SK-MEL-5 (cell line): ENCODE measurements around the gene PINLYP. TPM values are rescaled to one million over a fixed set of nuclear protein-coding genes. Genes with fewer than 3 reads are reported as not detected.
"Not testable (repeated sequence)": the region's sequence is repeated elsewhere in the genome, so short reads cannot be mapped to it uniquely, and the experiment has no call there.

ENCODE experiments used
- DNase-seq: peaks from one replicate; pipeline ENCODE4 v3.0.0-alpha.2; 2016; ENCODE audit warnings: low read depth, low spot score
- in situ Hi-C: cut with HindIII; loops from 2 replicates; pipeline ENCODE4 v1.10.0; 2016; ENCODE audit warnings: low sequenced_read_pairs, high pct_unique_total_duplicates, low pct_unique_long_range_greater_than_20kb
- total RNA-seq: library from RNA; depleted of rRNA; stranded (reverse); fragments of >200 nt; shearing (Covaris generic); gene quantifications from 2 replicates; pipeline ENCODE4 v1.2.3, GENCODE V29; 2014

PINLYP gene
- total RNA-seq, 1 experiment from 2014 or later: not detected

DNA sequence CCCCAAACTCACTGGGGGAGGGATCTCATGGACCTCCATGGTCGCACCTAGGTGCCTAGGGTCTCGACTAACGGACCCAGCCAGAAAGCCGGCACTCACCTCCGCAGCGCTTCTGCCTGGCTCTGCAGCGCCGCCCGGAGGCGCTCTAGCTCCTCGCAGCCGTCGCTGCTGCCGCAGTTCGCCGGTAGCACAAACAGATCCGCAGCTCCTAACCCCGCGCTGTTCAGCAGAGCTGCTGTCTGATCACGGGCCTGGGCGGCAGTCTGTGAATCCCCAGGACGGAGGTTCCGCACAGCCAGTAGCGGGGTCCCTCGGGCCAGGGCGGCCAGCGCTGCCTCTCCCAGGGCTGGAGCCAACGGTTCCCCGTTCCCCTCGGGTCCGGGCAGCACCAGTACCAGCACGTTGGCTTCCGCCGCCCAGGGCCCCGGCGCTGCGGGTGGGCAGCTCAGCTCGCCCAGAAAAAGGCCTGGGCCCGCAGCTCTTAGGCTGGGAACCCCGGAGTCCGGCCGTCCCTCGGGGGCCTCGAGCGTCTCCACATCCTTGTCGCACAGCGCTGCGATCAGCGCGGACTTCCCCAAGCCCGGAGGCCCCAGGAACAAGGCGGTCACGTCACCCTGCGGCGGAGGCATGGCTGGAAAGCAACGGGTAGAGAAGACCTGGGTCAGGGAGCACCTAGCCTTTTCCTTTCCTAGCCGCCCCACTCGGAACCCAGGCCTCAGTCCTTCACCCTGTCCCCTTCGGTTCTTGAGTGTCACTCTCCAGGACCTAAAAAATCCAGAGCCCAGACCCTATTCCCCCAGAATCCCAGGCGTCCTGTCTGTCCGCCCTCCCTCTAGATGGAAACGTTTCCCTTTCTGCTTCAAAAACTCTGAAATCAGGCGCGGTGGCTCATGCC, 19.4 kb downstream of the PINLYP start:
- in situ Hi-C loops: no loop called here
- peak; percentile 53 for DNase-seq

DNA sequence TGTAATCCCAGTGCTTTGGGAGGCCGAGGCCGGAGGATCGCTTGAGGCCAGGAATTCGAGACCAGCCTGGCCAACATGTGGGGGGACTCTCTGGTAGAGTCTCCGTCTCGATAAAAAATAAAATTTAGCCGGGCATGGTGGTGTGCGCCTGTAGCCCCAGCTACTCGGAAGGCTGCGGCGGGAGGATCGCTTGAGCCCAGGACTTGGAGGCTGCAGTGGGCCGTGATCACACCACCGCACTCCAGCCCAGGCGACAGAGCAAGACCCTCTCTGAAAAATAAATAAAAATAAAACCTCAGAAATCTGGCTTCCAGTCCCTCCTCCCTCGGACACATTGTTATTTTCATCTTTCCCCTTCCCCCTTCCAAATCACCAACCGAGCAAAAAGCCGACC, 20.0 kb downstream of the PINLYP start:
- in situ Hi-C loops: no loop called here
- DNase-seq: no peak

DNA sequence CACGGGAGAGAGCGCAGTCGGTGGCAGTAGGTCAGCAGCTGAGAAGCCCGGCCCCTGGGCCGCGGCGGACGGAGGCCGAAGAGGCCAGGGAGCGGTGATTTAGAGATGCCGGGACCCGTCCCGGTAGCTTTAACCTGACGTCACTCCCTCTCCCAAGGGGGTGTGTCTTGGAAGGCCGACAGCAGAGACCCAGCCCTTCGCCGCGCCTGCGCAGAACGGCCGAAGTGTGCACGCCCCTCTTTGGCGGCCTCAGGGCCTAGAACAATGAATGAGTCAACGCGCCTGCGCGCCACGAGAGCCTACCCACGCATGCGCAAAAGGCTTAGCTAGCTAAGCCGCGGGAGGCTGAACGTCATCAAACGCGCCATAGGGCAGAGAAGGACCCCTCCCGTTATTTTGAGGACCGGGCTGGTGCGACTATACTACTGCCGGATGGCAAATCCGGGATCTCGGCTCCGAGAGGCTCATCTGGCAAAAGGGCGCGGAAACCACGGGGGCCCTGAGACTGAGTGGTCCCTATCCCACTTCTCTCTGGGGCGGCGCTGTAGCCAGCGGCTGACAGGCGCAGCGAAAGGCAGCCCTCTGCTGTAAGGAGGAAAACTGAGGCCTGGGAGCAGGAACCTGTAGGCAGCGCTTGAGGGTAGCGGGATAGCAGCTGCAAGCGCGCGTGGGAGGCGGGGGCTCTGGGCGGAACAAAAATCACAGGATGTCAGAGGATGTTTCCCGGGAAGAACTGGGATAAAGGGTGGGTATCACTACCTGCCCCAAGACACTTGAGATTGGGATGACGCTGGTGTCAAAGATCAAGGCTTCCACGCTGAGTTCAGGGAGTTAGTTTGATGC, 20.6 kb downstream of the PINLYP start, which contains the start of the genes IRGQ and ZNF576:
Gene IRGQ (minus strand): TSS at position 136 of the 843 bp plus-strand sequence. CDS start 796 bp downstream, outside the sequence.
Gene ZNF576 (plus strand): TSS at position 597 of the 843 bp plus-strand sequence. CDS start 514 bp downstream, outside the sequence.
- peak; percentile 99 for DNase-seq

DNA sequence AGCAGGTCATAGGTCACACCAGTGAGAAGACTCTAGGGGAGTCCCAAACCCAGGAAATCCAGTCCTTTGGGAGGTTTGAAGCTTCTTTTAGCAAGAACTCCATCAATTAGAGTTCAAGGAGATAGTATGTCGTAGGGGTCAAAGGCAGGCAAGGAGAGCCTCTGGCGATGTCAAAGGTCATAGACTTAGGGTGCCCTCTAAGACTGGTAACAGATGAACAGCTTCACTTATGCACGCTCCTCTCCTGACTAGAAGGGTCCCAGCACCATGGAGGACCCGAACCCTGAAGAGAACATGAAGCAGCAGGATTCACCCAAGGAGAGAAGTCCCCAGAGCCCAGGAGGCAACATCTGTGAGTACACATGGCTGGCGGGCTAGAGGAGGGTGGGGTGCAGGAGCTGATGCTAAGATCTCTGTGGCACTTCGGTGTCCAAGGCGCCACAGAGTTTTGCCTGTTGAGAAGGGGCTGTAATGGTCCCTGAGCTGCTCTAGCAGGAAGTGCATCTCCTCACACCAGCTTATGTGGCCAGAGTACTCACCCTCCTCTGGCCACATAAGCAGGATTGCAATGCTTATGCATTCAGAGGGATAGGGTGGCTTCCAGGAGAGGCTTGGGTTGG, 21.4 kb downstream of the PINLYP start:
- in situ Hi-C loops: no loop called here
- no peak for DNase-seq

More for the DNA sequence above, 20.6 kb downstream of the PINLYP start, which contains the start of the genes IRGQ and ZNF576:
- in situ Hi-C loops: no loop called here

DNA sequence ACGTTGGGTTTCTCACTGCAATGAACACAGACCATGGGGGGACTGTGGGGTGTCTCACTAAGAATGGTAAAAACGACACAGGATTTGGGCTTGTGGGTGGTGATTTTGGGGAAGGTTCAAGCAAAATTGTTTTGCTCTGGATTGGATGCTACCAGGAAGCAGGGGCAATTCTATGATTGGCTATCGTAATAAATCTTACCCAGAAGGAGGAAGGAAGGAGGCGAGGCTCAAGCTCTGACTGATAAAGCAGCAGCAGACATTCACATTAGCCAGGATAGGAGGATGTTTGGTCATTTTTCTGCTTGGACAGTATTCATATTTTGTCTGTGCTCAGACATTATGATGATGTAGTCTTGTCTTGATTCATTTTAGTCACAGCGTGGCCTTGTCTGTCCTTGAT, 22.3 kb downstream of the PINLYP start:
- no peak for DNase-seq
- in situ Hi-C loops: no loop called here

DNA sequence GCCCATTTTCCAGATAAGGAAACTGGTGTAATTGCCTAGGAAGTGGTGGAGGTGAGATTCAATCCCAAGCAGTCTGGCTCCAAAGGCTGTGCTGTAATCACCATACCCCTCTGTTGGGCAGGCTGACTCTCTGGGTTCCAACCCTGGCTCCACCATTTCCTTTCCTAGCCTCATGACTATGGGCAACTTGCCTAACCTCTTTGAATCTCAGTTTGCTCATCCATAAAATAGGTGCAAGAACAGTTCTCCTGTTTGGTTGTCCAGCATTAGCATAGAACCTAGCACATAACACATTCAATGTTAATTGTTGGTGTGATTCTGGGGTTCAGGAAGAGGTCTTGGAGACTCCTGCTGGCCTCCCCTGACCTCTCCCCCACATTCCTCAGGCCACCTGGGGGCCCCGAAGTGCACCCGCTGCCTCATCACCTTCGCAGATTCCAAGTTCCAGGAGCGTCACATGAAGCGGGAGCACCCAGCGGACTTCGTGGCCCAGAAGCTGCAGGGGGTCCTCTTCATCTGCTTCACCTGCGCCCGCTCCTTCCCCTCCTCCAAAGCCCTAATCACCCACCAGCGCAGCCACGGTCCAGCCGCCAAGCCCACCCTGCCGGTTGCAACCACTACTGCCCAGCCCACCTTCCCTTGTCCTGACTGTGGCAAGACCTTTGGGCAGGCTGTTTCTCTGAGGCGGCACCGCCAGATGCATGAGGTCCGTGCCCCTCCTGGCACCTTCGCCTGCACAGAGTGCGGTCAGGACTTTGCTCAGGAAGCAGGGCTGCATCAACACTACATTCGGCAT, 23.0 kb downstream of the PINLYP start:
- no peak for DNase-seq
- in situ Hi-C loops: no loop called here

DNA sequence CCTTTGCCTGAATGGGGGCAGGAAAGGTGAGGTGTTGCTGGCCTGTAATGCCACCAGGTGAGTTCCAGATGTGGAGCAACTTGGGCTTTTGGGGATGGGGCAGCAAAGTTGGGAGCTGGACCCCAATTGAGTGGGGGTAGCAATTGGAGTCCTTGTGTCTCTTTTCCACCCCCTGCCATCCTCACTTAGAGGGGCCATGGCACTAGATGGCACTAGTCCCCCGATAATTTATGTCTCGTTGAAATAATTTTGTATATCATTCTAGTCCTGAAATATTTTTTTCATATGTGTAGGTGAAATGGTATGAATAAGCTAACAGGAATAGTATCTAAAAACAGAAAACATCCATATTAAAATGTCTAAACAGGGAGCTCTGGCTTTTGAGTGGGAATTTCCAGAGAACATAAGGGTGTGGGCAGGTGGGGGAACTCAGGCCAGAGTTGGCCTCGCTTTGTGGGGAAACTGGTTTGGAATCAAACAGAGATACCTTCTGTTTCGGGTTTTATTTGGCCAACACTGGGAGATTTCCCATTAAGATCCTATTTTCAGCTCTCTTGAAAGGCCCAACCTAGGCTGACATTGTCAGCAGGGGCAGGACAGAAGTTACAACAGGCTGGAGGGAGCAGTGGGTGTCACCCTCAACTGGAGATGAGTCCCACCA, 24.2 kb downstream of the PINLYP start:
- no peak for DNase-seq
- in situ Hi-C loops: no loop called here

DNA sequence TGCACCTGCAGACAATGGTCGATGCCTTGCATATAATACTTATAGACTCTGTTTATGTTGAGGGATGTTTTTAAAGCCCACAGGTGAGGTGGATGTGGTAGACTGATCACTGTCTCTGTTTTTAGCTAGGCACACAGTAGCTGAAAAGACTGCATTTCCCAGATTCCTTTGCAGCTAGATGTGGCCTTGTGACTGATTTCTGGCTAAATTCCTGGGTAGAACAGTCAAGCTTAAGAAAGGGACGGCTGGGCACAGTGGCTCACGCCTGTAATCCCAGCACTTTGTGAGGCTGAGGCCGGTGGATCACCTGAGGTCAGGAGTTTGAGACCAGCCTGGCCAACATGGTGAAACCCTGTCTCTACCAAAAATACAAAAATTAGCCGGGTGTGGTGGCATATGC, 24.7 kb downstream of the PINLYP start:
- DNase-seq, in situ Hi-C loops: not testable (repeated sequence)

DNA sequence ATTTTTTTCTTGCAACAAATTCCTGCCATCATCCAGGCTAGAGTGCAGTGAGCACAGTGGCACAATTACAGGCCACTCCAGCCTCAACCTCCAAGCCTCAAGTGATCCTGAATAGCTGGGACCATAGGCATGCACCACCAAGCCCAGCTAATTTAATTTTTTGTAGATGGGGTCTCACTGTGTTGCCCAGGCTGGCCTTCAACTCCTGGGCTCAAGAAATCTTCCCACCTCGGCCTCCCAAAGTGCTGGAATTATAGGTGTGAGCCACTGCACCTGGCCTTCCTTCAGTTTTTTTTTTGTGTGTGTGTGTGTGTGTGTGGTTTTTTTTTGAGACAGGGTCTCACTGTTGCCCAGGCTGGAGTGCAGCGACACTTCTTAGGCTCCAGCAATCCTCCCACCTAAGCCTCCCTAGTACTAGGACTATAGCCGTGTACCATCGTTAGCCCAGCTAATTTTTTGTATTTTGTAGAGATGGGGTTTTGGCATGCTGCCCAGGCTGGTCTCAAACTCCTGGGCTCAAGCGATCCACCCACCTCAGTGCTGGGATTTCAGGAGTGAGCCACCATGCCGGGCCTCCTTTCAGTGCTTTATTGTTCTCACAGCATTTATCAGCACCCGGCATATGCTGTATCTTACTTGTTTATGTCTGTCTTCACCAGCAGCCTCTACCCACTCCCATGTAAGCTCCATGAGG, 30.4 kb downstream of the PINLYP start:
- in situ Hi-C loops: no loop called here
- DNase-seq: no peak

DNA sequence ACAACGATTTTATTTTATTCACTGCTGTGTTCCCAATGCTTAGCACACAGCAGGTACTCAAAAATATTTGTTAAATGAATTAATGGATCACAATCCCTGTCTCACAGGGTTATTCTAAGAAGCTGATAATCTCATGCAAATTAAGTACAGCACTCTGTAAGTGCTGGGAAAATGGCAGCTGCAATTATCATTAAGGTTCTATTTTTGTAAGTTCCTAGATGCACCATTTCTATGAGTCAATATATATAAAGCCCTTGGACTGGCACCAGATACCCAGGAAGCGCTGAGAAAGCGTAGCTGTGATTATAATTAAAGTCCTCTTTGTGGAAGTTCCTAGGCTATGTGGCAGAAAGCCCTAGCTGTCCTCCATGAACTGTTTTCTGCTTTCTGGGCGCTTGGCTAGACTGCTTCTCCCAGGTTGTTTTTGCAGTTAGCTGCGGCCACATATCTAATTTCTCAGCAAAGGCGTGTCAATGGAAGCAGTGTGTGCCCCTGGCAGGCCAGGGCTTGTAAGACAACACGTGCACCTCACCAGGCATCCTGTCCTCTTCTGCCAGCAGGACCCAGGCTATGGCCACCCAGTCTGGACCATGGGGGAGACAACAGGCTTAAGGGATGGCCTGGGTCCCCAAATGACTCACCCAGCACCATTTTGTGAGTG, 31.1 kb downstream of the PINLYP start:
- in situ Hi-C loops: no loop called here
- DNase-seq: peak; percentile 51

DNA sequence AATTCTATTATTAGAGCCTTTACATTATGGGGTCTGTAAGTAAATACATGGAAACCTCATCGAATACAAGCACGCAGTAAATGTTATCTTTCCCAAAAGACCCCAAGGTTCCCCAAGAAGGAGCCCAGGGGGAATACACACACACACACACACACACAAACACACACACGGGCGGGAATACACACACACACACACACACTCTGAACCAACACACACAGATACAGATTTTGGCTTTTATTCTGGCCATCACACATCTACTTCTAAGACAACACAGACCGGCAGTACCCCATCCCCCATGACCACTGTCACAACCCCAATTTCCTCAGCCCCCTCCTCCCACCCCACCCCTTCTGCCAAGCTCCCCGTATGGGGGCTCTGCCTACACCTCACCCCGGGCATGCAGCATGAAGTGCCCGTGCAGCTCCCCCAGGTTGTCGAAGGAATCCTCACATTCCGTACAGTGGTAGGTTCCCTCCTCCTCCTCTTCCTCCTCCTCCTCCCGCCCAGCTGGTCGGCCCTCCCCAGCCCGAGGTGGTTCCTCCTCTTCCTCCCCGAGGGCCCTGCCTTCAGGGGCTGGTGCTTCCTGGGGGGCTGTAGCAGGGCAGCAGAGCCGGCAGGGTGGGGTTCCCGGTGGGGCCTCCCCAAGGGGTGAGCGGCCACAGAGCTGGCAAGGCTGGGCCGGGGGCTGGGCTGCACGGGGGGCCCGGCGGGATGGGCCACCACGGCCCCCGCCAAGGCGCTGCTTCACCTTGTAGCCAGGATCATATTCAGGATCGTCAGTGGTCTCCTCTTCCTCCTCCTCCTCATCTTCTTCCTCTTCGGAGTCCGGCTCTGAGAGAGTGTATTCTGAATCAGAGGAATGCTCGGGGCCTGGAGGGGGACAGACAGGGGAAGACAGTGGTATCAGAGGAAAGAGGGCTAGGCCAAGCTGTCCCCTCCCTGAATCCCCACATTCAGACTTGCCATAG, 31.9 kb downstream of the PINLYP start:
- in situ Hi-C loops: no loop called here
- DNase-seq: no peak

DNA sequence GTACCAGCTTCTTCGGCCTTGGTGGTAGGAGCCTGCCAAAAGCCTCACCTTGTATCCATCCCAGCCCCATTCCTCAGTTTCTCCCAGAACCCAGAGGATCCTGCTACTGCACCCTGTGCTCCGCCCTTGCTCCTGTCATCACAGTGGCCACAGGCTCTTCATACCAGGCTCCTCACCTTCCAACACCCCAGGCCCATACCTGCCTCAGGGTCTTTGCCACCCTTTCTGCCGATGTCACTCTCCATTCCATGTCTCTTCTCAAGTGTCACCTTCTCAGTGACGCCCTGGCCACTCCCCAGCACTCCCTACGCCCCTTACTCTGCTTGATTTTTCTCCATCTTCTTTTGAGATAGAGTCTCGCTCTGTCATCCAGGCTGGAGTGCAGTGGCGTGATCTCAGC, 34.3 kb downstream of the PINLYP start:
- in situ Hi-C loops: no loop called here
- DNase-seq: no peak

DNA sequence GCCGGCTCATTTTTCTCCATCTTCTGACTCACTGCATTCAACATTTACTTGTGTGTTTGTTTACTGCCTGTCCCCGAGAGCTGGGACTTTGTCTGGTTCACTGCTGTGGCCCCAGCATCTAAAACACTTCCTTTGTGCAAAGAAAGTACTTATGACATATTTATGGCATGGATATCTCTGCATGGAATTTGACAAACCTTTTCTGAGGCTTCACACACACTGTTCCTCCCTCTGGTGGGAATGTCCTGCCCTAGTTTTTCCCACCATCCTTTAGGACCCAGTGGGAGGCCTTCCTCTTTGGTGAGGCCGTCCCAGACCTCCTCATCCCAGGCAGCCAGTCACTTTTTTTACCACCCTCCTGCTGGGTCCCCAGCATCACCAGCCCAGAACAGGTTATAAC, 34.9 kb downstream of the PINLYP start:
- DNase-seq: no peak

DNA sequence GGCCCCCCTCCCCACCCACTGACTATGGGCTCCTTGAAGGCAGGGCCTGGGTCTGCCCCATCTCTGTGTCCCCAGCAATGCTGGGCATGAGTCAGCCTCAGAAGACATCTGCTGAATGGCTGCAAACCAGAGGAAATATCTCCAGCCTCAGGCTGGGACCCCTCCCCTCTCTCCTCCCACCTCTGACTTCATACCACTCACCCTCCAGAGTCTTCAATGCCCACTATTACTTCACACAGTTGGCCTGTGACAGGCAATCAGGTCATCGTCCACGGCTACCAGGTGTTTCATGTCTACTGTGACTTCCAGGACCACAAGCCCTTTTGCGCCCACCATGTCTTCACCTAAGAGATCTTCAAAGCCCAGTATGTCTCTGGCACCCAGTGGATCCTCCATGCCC, 36.2 kb downstream of the PINLYP start, which contains the start of gene SRRM5:
Gene SRRM5 (plus strand): TSS at position 301 of the 400 bp plus-strand sequence. CDS start 34 bp downstream, at position 335.
- in situ Hi-C loops: no loop called here
- DNase-seq: no peak

More for the DNA sequence above, 34.9 kb downstream of the PINLYP start:
- in situ Hi-C loops: no loop called here

DNA sequence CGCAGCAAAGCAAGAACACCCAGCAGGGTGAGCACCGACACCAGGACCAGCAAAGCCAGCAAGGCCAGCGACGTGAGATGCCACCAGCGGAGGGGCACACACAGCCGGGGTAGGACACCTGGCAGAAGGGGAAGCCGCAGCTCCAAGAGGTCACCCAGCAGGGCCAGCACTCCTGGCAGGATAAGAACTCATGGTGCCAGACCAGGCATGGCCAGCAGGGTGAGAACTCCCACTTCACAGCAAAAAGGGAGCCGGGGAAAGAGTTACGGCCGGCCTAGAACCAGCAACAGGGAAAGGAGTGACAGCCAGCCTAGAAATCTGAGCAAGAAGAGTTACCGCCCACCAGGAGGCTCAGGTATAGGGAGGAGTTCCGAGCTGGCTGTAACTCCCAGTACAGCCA, 36.8 kb downstream of the PINLYP start:
- no peak for DNase-seq
- in situ Hi-C loops: no loop called here
